WTC11 (cell line): ENCODE results near the gene NID2. TPM values are rescaled to one million over a fixed set of nuclear protein-coding genes. Genes with fewer than 3 reads are reported as not detected.

Experiments
- ATAC-seq: fragments of 200-7000 bp; cut with Tn5 transposase; 2 replicates; pipeline ENCODE4 v1.10.0; 2021; ENCODE audit warnings: mild to moderate bottlenecking, moderate library complexity
- CTCF ChIA-PET: fragments of 300-600 bp; sonication (Branson Sonifier 250); formaldehyde crosslinking; loops from one replicate; lab custom pipeline; 2021; ENCODE audit warnings: antibody characterized with exemption; lab: Charles Lee
- POLR2A ChIA-PET: fragments of 350-600 bp; sonication (Branson Sonifier 250); formaldehyde crosslinking; loops from one replicate; lab custom pipeline; 2021; ENCODE audit warnings: antibody characterized with exemption; lab: Charles Lee
- DNase-seq: peaks from one replicate; pipeline ENCODE4 v3.0.0; 2021; ENCODE audit warnings: low spot score
- H3K27ac Mint-ChIP-seq: 2 replicates; pipeline ENCODE4 v1.8.0; 2021; ENCODE audit warnings: mixed read lengths
- H3K27me3 Mint-ChIP-seq: 2 replicates; pipeline ENCODE4 v1.8.0; 2021; ENCODE audit warnings: low read depth, mild to moderate bottlenecking, moderate library complexity, mixed read lengths
- H3K36me3 Mint-ChIP-seq: 2 replicates; pipeline ENCODE4 v1.8.0; 2021; ENCODE audit warnings: mixed read lengths
- H3K4me1 Mint-ChIP-seq: 2 replicates; pipeline ENCODE4 v1.8.0; 2022; ENCODE audit warnings: mixed read lengths
- H3K4me3 Mint-ChIP-seq: 2 replicates; pipeline ENCODE4 v1.8.0; 2021; ENCODE audit warnings: mild to moderate bottlenecking, moderate library complexity, mixed read lengths
- H3K9me3 Mint-ChIP-seq: 2 replicates; pipeline ENCODE4 v1.8.0; 2021; ENCODE audit warnings: mixed read lengths
- ELF4 ChIP-seq: sonication (generic); formaldehyde crosslinking; IDR thresholded peaks from 2 replicates; pipeline ENCODE4 v1.8.1; 2022; ENCODE audit warnings: low read depth, mild to moderate bottlenecking, moderate library complexity, missing genetic modification reagents
- FOXP1 ChIP-seq: sonication (generic); formaldehyde crosslinking; IDR thresholded peaks from 2 replicates; pipeline ENCODE4 v1.8.0; 2022; ENCODE audit warnings: missing genetic modification reagents, mild to moderate bottlenecking, moderate library complexity, borderline replicate concordance
- NR1H2 ChIP-seq: sonication (generic); formaldehyde crosslinking; IDR thresholded peaks from 2 replicates; pipeline ENCODE4 v1.9.0; 2021; ENCODE audit warnings: mild to moderate bottlenecking, moderate library complexity, missing genetic modification reagents
- PRRX2 ChIP-seq: fragments of 250-450 bp; sonication (Bioruptor Pico); IDR thresholded peaks from 2 replicates; pipeline ENCODE4 v1.8.0; 2021; ENCODE audit warnings: mild to moderate bottlenecking
- TCF7 ChIP-seq: sonication (generic); formaldehyde crosslinking; IDR thresholded peaks from 2 replicates; pipeline ENCODE4 v1.8.0; 2022; ENCODE audit warnings: mild to moderate bottlenecking, low read depth, missing genetic modification reagents, moderate library complexity
- TEAD4 ChIP-seq: sonication (generic); formaldehyde crosslinking; IDR thresholded peaks from 2 replicates; pipeline ENCODE4 v1.8.0; 2022; ENCODE audit warnings: mild to moderate bottlenecking, missing genetic modification reagents
- total RNA-seq: library from RNA; stranded (reverse); gene quantifications from 3 replicates; pipeline ENCODE4 v1.2.3, GENCODE V29; 2021
- TF ChIP-seq, protein P1 (sequence below): sonication (generic); formaldehyde crosslinking; IDR thresholded peaks from 2 replicates; pipeline ENCODE4 v1.8.1; 2023; ENCODE audit warnings: mild to moderate bottlenecking, moderate library complexity, missing genetic modification reagents
- TF ChIP-seq, protein P2 (sequence below): sonication (generic); formaldehyde crosslinking; IDR thresholded peaks from 2 replicates; pipeline ENCODE4 v1.8.1; 2022; ENCODE audit warnings: missing genetic modification reagents, borderline replicate concordance
- TF ChIP-seq, protein P3 (sequence below): sonication (generic); formaldehyde crosslinking; IDR thresholded peaks from 2 replicates; pipeline ENCODE4 v1.8.1; 2023; ENCODE audit warnings: mild to moderate bottlenecking, missing genetic modification reagents
- TF ChIP-seq, protein P4 (sequence below): fragments of 250-450 bp; sonication (Bioruptor Pico); IDR thresholded peaks from 2 replicates; pipeline ENCODE4 v1.9.0; 2021; ENCODE audit warnings: mild to moderate bottlenecking
- TF ChIP-seq, protein P5 (sequence below): sonication (generic); formaldehyde crosslinking; IDR thresholded peaks from 2 replicates; pipeline ENCODE4 v1.8.1; 2022; ENCODE audit warnings: low read depth, missing genetic modification reagents, borderline replicate concordance
- TF ChIP-seq, protein P6 (sequence below): sonication (generic); formaldehyde crosslinking; IDR thresholded peaks from 2 replicates; pipeline ENCODE4 v1.8.1; 2023; ENCODE audit warnings: mild to moderate bottlenecking, missing genetic modification reagents, borderline replicate concordance

NID2 gene
- total RNA-seq, 1 experiment from 2014 or later: 5.4 TPM

DNA sequence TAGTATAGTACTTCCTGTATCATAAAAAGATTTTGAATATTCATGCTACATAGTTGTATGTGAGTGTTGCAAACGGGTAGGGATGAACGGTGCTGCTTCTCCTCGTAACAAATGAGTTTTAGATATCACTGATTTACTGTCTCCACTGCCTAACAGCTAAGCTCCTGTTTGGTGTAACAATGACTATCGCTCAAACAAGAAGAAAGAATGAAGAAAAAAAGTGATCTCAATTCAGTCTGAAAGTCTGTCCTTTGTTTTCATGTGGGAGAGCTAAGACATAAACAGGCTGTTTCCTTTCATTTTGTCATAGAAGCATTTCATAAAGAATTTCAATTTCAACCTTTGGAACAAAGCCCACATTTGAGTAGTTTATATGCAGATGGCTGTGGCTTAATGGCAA, 105.6 kb downstream of the NID2 start:
- ChIA-PET POLR2A (no interaction called here), CTCF (interaction anchor here (0.8 kb wide), 1 partner anchor 16 kb away, joined by 4 read pairs; no protein-coding TSS in a partner anchor)
- ATAC-seq (no peak), DNase-seq (no peak)
- TF ChIP-seq, protein P1, sequence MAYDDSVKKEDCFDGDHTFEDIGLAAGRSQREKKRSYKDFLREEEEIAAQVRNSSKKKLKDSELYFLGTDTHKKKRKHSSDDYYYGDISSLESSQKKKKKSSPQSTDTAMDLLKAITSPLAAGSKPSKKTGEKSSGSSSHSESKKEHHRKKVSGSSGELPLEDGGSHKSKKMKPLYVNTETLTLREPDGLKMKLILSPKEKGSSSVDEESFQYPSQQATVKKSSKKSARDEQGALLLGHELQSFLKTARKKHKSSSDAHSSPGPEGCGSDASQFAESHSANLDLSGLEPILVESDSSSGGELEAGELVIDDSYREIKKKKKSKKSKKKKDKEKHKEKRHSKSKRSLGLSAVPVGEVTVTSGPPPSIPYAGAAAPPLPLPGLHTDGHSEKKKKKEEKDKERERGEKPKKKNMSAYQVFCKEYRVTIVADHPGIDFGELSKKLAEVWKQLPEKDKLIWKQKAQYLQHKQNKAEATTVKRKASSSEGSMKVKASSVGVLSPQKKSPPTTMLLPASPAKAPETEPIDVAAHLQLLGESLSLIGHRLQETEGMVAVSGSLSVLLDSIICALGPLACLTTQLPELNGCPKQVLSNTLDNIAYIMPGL (CRISPR knock-in tag): no peak
- TF ChIP-seq TEAD4 (CRISPR knock-in tag) (no peak), TCF7 (CRISPR knock-in tag) (no peak), NR1H2 (no peak), PRRX2 (CRISPR knock-in tag) (no peak), ELF4 (CRISPR knock-in tag) (no peak), FOXP1 (no peak)
- TF ChIP-seq, protein P2, sequence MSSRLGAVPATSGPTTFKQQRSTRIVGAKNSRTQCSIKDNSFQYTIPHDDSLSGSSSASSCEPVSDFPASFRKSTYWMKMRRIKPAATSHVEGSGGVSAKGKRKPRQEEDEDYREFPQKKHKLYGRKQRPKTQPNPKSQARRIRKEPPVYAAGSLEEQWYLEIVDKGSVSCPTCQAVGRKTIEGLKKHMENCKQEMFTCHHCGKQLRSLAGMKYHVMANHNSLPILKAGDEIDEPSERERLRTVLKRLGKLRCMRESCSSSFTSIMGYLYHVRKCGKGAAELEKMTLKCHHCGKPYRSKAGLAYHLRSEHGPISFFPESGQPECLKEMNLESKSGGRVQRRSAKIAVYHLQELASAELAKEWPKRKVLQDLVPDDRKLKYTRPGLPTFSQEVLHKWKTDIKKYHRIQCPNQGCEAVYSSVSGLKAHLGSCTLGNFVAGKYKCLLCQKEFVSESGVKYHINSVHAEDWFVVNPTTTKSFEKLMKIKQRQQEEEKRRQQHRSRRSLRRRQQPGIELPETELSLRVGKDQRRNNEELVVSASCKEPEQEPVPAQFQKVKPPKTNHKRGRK (CRISPR knock-in tag): no peak
- TF ChIP-seq, protein P3, sequence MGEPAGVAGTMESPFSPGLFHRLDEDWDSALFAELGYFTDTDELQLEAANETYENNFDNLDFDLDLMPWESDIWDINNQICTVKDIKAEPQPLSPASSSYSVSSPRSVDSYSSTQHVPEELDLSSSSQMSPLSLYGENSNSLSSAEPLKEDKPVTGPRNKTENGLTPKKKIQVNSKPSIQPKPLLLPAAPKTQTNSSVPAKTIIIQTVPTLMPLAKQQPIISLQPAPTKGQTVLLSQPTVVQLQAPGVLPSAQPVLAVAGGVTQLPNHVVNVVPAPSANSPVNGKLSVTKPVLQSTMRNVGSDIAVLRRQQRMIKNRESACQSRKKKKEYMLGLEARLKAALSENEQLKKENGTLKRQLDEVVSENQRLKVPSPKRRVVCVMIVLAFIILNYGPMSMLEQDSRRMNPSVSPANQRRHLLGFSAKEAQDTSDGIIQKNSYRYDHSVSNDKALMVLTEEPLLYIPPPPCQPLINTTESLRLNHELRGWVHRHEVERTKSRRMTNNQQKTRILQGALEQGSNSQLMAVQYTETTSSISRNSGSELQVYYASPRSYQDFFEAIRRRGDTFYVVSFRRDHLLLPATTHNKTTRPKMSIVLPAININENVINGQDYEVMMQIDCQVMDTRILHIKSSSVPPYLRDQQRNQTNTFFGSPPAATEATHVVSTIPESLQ (CRISPR knock-in tag): no peak
- TF ChIP-seq, protein P4, sequence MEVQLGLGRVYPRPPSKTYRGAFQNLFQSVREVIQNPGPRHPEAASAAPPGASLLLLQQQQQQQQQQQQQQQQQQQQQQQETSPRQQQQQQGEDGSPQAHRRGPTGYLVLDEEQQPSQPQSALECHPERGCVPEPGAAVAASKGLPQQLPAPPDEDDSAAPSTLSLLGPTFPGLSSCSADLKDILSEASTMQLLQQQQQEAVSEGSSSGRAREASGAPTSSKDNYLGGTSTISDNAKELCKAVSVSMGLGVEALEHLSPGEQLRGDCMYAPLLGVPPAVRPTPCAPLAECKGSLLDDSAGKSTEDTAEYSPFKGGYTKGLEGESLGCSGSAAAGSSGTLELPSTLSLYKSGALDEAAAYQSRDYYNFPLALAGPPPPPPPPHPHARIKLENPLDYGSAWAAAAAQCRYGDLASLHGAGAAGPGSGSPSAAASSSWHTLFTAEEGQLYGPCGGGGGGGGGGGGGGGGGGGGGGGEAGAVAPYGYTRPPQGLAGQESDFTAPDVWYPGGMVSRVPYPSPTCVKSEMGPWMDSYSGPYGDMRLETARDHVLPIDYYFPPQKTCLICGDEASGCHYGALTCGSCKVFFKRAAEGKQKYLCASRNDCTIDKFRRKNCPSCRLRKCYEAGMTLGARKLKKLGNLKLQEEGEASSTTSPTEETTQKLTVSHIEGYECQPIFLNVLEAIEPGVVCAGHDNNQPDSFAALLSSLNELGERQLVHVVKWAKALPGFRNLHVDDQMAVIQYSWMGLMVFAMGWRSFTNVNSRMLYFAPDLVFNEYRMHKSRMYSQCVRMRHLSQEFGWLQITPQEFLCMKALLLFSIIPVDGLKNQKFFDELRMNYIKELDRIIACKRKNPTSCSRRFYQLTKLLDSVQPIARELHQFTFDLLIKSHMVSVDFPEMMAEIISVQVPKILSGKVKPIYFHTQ: no peak
- TF ChIP-seq, protein P5, sequence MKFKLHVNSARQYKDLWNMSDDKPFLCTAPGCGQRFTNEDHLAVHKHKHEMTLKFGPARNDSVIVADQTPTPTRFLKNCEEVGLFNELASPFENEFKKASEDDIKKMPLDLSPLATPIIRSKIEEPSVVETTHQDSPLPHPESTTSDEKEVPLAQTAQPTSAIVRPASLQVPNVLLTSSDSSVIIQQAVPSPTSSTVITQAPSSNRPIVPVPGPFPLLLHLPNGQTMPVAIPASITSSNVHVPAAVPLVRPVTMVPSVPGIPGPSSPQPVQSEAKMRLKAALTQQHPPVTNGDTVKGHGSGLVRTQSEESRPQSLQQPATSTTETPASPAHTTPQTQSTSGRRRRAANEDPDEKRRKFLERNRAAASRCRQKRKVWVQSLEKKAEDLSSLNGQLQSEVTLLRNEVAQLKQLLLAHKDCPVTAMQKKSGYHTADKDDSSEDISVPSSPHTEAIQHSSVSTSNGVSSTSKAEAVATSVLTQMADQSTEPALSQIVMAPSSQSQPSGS: no peak
- TF ChIP-seq, protein P6, sequence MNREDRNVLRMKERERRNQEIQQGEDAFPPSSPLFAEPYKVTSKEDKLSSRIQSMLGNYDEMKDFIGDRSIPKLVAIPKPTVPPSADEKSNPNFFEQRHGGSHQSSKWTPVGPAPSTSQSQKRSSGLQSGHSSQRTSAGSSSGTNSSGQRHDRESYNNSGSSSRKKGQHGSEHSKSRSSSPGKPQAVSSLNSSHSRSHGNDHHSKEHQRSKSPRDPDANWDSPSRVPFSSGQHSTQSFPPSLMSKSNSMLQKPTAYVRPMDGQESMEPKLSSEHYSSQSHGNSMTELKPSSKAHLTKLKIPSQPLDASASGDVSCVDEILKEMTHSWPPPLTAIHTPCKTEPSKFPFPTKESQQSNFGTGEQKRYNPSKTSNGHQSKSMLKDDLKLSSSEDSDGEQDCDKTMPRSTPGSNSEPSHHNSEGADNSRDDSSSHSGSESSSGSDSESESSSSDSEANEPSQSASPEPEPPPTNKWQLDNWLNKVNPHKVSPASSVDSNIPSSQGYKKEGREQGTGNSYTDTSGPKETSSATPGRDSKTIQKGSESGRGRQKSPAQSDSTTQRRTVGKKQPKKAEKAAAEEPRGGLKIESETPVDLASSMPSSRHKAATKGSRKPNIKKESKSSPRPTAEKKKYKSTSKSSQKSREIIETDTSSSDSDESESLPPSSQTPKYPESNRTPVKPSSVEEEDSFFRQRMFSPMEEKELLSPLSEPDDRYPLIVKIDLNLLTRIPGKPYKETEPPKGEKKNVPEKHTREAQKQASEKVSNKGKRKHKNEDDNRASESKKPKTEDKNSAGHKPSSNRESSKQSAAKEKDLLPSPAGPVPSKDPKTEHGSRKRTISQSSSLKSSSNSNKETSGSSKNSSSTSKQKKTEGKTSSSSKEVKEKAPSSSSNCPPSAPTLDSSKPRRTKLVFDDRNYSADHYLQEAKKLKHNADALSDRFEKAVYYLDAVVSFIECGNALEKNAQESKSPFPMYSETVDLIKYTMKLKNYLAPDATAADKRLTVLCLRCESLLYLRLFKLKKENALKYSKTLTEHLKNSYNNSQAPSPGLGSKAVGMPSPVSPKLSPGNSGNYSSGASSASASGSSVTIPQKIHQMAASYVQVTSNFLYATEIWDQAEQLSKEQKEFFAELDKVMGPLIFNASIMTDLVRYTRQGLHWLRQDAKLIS (CRISPR knock-in tag): no peak
- Mint-ChIP-seq H3K27ac (no peak overlapping the region), H3K36me3 (peaks cover 20% of the 10 kb centered on the region), H3K27me3 (no peaks in the 10 kb centered on the region; the same call in none of the 2 replicates), H3K4me1 (peaks cover 14% of the 10 kb centered on the region), H3K9me3 (peaks cover 21% of the 10 kb centered on the region), H3K4me3 (no peak overlapping the region)
